ENCODE measurements around the gene HMX3.
A peak's percentile ranks its signal among the peaks of the same experiment; 100 is the strongest.

- TF ChIP-seq, protein P1, sequence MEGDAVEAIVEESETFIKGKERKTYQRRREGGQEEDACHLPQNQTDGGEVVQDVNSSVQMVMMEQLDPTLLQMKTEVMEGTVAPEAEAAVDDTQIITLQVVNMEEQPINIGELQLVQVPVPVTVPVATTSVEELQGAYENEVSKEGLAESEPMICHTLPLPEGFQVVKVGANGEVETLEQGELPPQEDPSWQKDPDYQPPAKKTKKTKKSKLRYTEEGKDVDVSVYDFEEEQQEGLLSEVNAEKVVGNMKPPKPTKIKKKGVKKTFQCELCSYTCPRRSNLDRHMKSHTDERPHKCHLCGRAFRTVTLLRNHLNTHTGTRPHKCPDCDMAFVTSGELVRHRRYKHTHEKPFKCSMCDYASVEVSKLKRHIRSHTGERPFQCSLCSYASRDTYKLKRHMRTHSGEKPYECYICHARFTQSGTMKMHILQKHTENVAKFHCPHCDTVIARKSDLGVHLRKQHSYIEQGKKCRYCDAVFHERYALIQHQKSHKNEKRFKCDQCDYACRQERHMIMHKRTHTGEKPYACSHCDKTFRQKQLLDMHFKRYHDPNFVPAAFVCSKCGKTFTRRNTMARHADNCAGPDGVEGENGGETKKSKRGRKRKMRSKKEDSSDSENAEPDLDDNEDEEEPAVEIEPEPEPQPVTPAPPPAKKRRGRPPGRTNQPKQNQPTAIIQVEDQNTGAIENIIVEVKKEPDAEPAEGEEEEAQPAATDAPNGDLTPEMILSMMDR (IDR thresholded peaks at IDR 0.05; ENCODE audit: control extremely low read depth in 1 of 3, insufficient read depth in 1 of 3, low read depth in 1 of 3, low read length in 3 of 3), result no peak
- TF ChIP-seq NRF1 (IDR thresholded peaks at IDR 0.05; ENCODE audit: low read depth, low read length) (peak; percentile 68), RNF2 (IDR thresholded peaks at IDR 0.05; ENCODE audit: borderline replicate concordance, low read depth, low read length, missing control alignments, poor library complexity, severe bottlenecking) (no peak), ZNF274 (IDR thresholded peaks at IDR 0.05; ENCODE audit: borderline replicate concordance, extremely low read depth, low read length) (no peak)
These were observed 19.1 kb downstream of the HMX3 start for GRCh38 chr10:123154711-123155505.
